ENCODE data around the gene CRTAC1.

CRTAC1 gene

GRCh38 chr10:98041352-98042043 is 11.1 kb upstream of the CRTAC1 start:
- no peak for TF ChIP-seq PATZ1 (CRISPR knock-in tag; IDR thresholded peaks at IDR 0.05; ENCODE audit: borderline replicate concordance)
- no peak for TF ChIP-seq RARB (CRISPR knock-in tag; IDR thresholded peaks at IDR 0.05)
- no peak for TF ChIP-seq TOX (CRISPR knock-in tag; IDR thresholded peaks at IDR 0.05; ENCODE audit: borderline replicate concordance)
- TF ChIP-seq ISL1 (CRISPR knock-in tag; IDR thresholded peaks at IDR 0.05), result no peak
- no peak for TF ChIP-seq ZNF8 (CRISPR knock-in tag; IDR thresholded peaks at IDR 0.05)
- TF ChIP-seq TSHZ2 (CRISPR knock-in tag; IDR thresholded peaks at IDR 0.05), result no peak
- no peak for TF ChIP-seq BACH2 (CRISPR knock-in tag; IDR thresholded peaks at IDR 0.05; ENCODE audit: borderline replicate concordance)
- TF ChIP-seq ZNF565 (CRISPR knock-in tag; conservative IDR thresholded peaks at IDR 0.05; ENCODE audit: low read depth), result no peak
- TF ChIP-seq ARNTL (CRISPR knock-in tag; IDR thresholded peaks at IDR 0.05; ENCODE audit: borderline replicate concordance, low read depth), result no peak
- no peak for TF ChIP-seq OSR1 (CRISPR knock-in tag; IDR thresholded peaks at IDR 0.05)
- TF ChIP-seq ZC3H10 (CRISPR knock-in tag; IDR thresholded peaks at IDR 0.05), result no peak
- no peak for TF ChIP-seq CSDC2 (CRISPR knock-in tag; IDR thresholded peaks at IDR 0.05)
- no peak for TF ChIP-seq ZFP30 (CRISPR knock-in tag; IDR thresholded peaks at IDR 0.05)
- no peak for TF ChIP-seq ZFP3 (CRISPR knock-in tag; IDR thresholded peaks at IDR 0.05)
- no peak for TF ChIP-seq PPARA (CRISPR knock-in tag; IDR thresholded peaks at IDR 0.05; ENCODE audit: borderline replicate concordance)
- TF ChIP-seq CSRNP3 (CRISPR knock-in tag; IDR thresholded peaks at IDR 0.05), result no peak
- TF ChIP-seq TCF4 (CRISPR knock-in tag; IDR thresholded peaks at IDR 0.05; ENCODE audit: borderline replicate concordance), result no peak
- TF ChIP-seq ESRRG (CRISPR knock-in tag; IDR thresholded peaks at IDR 0.05), result no peak
- peak; percentile 83 for ATAC-seq

GRCh38 chr10:98039690-98040381 is 9.4 kb upstream of the CRTAC1 start:
- no peak for ATAC-seq
- TF ChIP-seq TOX (CRISPR knock-in tag; IDR thresholded peaks at IDR 0.05; ENCODE audit: borderline replicate concordance), result no peak
- TF ChIP-seq ZNF565 (CRISPR knock-in tag; conservative IDR thresholded peaks at IDR 0.05; ENCODE audit: low read depth), result no peak
- no peak for TF ChIP-seq PPARA (CRISPR knock-in tag; IDR thresholded peaks at IDR 0.05; ENCODE audit: borderline replicate concordance)
- no peak for TF ChIP-seq ZFP30 (CRISPR knock-in tag; IDR thresholded peaks at IDR 0.05)
- TF ChIP-seq ESRRG (CRISPR knock-in tag; IDR thresholded peaks at IDR 0.05), result no peak
- no peak for TF ChIP-seq POU6F1 (CRISPR knock-in tag; IDR thresholded peaks at IDR 0.05; ENCODE audit: borderline replicate concordance, low read depth)
- TF ChIP-seq BACH2 (CRISPR knock-in tag; IDR thresholded peaks at IDR 0.05; ENCODE audit: borderline replicate concordance), result no peak
- TF ChIP-seq GLIS3 (CRISPR knock-in tag; IDR thresholded peaks at IDR 0.05), result no peak
- TF ChIP-seq ARNTL (CRISPR knock-in tag; IDR thresholded peaks at IDR 0.05; ENCODE audit: borderline replicate concordance, low read depth), result no peak
- TF ChIP-seq PATZ1 (CRISPR knock-in tag; IDR thresholded peaks at IDR 0.05; ENCODE audit: borderline replicate concordance), result no peak
- no peak for TF ChIP-seq ZNF70 (CRISPR knock-in tag; IDR thresholded peaks at IDR 0.05)
- TF ChIP-seq, protein P1, sequence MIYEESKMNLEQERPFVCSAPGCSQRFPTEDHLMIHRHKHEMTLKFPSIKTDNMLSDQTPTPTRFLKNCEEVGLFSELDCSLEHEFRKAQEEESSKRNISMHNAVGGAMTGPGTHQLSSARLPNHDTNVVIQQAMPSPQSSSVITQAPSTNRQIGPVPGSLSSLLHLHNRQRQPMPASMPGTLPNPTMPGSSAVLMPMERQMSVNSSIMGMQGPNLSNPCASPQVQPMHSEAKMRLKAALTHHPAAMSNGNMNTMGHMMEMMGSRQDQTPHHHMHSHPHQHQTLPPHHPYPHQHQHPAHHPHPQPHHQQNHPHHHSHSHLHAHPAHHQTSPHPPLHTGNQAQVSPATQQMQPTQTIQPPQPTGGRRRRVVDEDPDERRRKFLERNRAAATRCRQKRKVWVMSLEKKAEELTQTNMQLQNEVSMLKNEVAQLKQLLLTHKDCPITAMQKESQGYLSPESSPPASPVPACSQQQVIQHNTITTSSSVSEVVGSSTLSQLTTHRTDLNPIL (CRISPR knock-in tag; IDR thresholded peaks at IDR 0.05; ENCODE audit: low read depth), result no peak
- TF ChIP-seq OSR1 (CRISPR knock-in tag; IDR thresholded peaks at IDR 0.05), result no peak
- TF ChIP-seq SNAI2 (CRISPR knock-in tag; IDR thresholded peaks at IDR 0.05), result no peak

Measured in SK-N-SH treated with all-trans-retinoic acid at 6 μM for 48 hours (cell line).